K562 (cell line): ENCODE measurements around the gene SLC30A1. TPM values are rescaled to one million over a fixed set of nuclear protein-coding genes. Genes with fewer than 3 reads are reported as not detected.

ENCODE experiments used
- ATF6 ChIP-seq: sonication (generic); formaldehyde crosslinking; IDR thresholded peaks from 2 replicates; pipeline ENCODE4 v1.4.0; 2020; ENCODE audit warnings: mild to moderate bottlenecking, missing genetic modification reagents
- BCLAF1 ChIP-seq, 2 experiments: fragments of 450-650 bp in 1 of 2; IDR thresholded peaks; 2 replicates each; pipeline ENCODE4 v1.6.1; 2011 to 2017; ENCODE audit warnings: low read depth in 2 of 2, antibody characterized with exemption in 1 of 2, borderline replicate concordance in 1 of 2, low read length in 1 of 2, mild to moderate bottlenecking in 1 of 2, mixed read lengths in 1 of 2; ENCODE audit not compliant: control insufficient read depth in 1 of 2
- BRD4 ChIP-seq: fragments of 200-600 bp; sonication (generic); IDR thresholded peaks from 2 replicates; pipeline ENCODE4 v1.6.1; 2017; ENCODE audit warnings: inconsistent platforms
- CLOCK ChIP-seq: fragments of 250-450 bp; sonication (Bioruptor Pico); IDR thresholded peaks from 2 replicates; pipeline ENCODE4 v1.4.0; 2020; ENCODE audit warnings: mild to moderate bottlenecking, moderate library complexity, borderline replicate concordance
- GTF2A2 ChIP-seq: IDR thresholded peaks from 2 replicates; pipeline ENCODE4 v1.6.1; 2016; ENCODE audit warnings: mild to moderate bottlenecking, missing genetic modification characterization, missing compliant biosample characterization
- HSF4 ChIP-seq: fragments of 250-450 bp; sonication (Bioruptor Pico); IDR thresholded peaks from 2 replicates; pipeline ENCODE4 v2.1.2; 2022; ENCODE audit warnings: mild to moderate bottlenecking, moderate library complexity, borderline replicate concordance
- MBD2 ChIP-seq: sonication (generic); IDR thresholded peaks from 2 replicates; pipeline ENCODE4 v1.6.1; 2016; ENCODE audit warnings: low read depth, borderline replicate concordance
- NCOA1 ChIP-seq: fragments of 450-650 bp; IDR thresholded peaks from 2 replicates; pipeline ENCODE4 v1.6.1; 2016; ENCODE audit warnings: low read depth
- PATZ1 ChIP-seq: fragments of 250-450 bp; sonication (Bioruptor Pico); IDR thresholded peaks from 2 replicates; pipeline ENCODE4 v1.5.0; 2020; ENCODE audit warnings: mild to moderate bottlenecking, borderline replicate concordance
- POLR2A ChIP-seq: fragments of 450-650 bp; conservative IDR thresholded peaks from 2 replicates; pipeline ENCODE4 v1.6.1; 2016
- SIX5 ChIP-seq, 2 experiments: IDR thresholded peaks; 2 replicates each; pipeline ENCODE4 v1.6.1; 2011; ENCODE audit warnings: low read length in 2 of 2, borderline replicate concordance in 1 of 2, low read depth in 1 of 2, mild to moderate bottlenecking in 1 of 2, moderate library complexity in 1 of 2; ENCODE audit not compliant: insufficient read depth in 1 of 2
- TEAD2 ChIP-seq: fragments of 450-650 bp; IDR thresholded peaks from 2 replicates; pipeline ENCODE4 v1.6.1; 2016; ENCODE audit warnings: missing genetic modification characterization, control low read depth, missing compliant biosample characterization
- THRB ChIP-seq: fragments of 450-650 bp; formaldehyde crosslinking; conservative IDR thresholded peaks from 2 replicates; pipeline ENCODE4 v1.4.0; 2022; ENCODE audit warnings: mild to moderate bottlenecking, missing genetic modification characterization
- ZBED1 ChIP-seq: IDR thresholded peaks from 2 replicates; pipeline ENCODE4 v1.6.1; 2014
- ZFP30 ChIP-seq: fragments of 250-450 bp; sonication (Bioruptor Pico); IDR thresholded peaks from 2 replicates; pipeline ENCODE4 v1.8.0; 2022; ENCODE audit warnings: moderate library complexity, mild to moderate bottlenecking, inconsistent platforms, borderline replicate concordance
- ZNF184 ChIP-seq: sonication (generic); formaldehyde crosslinking; IDR thresholded peaks from 2 replicates; pipeline ENCODE4 v1.5.0; 2020; ENCODE audit warnings: missing genetic modification reagents
- ZNF75A ChIP-seq: fragments of 450-650 bp; formaldehyde crosslinking; IDR thresholded peaks from 2 replicates; pipeline ENCODE4 v1.4.0; 2020; ENCODE audit warnings: mild to moderate bottlenecking
- polyA plus RNA-seq, 8 experiments: library from polyadenylated mRNA; depleted of rRNA in 4 of 8; stranded (reverse) in 5 of 8; unstranded in 3 of 8; fragments of >200 nt; fragmentation: Nextera tagmentation in 2 of 8; fragmentation: Illumina TruSeq in 1 of 8; extraction: Ambion mirVana in 2 of 8; extraction: Trizol in 1 of 8; gene quantifications; 2 replicates each; pipeline versions ENCODE4 v1.2.1 to v1.2.3, GENCODE V29; 2011 to 2014; ENCODE audit warnings: inconsistent platforms in 1 of 8, missing spikeins in 1 of 8
- total RNA-seq, 7 experiments: library from RNA; depleted of rRNA in 6 of 7; stranded (reverse); fragments of >200 nt in 6 of 7; fragmentation: Illumina TruSeq in 2 of 7; extraction: Trizol in 2 of 7; gene quantifications; 2 replicates each; pipeline versions ENCODE4 v1.2.1 to v1.2.3, GENCODE V29; 2011 to 2021; ENCODE audit warnings: low replicate concordance in 1 of 7

SLC30A1 gene
- total and polyA plus RNA-seq, 9 of the 15 experiments (the other 6 are each of a cell fraction or from before 2014, with no cell fraction given), result 4.1 to 14.4 (median 6.6) TPM

GRCh38 chr1:211606332-211606913 is 27.5 kb upstream of the SLC30A1 start (continued):
- TF ChIP-seq ATF6 (0 out of 2 replicates have a peak, but pooled peaks have one; percentile 16), ZBED1 (no peak), SIX5 (IDR thresholded peaks at IDR 0.05; ENCODE audit: borderline replicate concordance in 1 of 2, insufficient read depth in 1 of 2, low read depth in 1 of 2, low read length in 2 of 2) (no peak), ZFP30 (no peak), TEAD2 (tag) (no peak), BRD4 (no peak), POLR2A (peak; percentile 85), BCLAF1 (IDR thresholded peaks at IDR 0.05; ENCODE audit: borderline replicate concordance in 1 of 2, control insufficient read depth in 1 of 2, low read depth in 2 of 2, low read length in 1 of 2) (no peak), CLOCK (no peak), MBD2 (peak; percentile 61; the same call in 1 of the 2 replicates), ZNF75A (CRISPR knock-in tag) (no peak), PATZ1 (CRISPR knock-in tag) (no peak), NCOA1 (no peak), GTF2A2 (tag) (no peak), HSF4 (CRISPR knock-in tag) (no peak), THRB (CRISPR knock-in tag) (no peak), ZNF184 (CRISPR knock-in tag) (no peak)
